GM08714 (cell line): ENCODE data around the gene BARHL2.

ENCODE experiments used
- H3K4me3 ChIP-seq: fragments of 200-500 bp; sonication (Bioruptor generic); 2 replicates; pipeline ENCODE4 v1.5.1; 2014; ENCODE audit warnings: mild to moderate bottlenecking, low read length, inconsistent platforms
- ZNF274 ChIP-seq: IDR thresholded peaks from 2 replicates; pipeline ENCODE4 v1.6.1; 2012; ENCODE audit warnings: mild to moderate bottlenecking, low read depth, low read length

The BARHL2 gene

GRCh38 chr1:90710579-90711536 lies 6.2 kb downstream of the BARHL2 start:
- TF ChIP-seq ZNF274, result no peak
- H3K4me3 ChIP-seq, result no peak overlapping the region

GRCh38 chr1:90709535-90709934 lies 7.6 kb downstream of the BARHL2 start:
- TF ChIP-seq ZNF274, result no peak
- no peak overlapping the region for H3K4me3 ChIP-seq

- TF ChIP-seq ZNF274, result no peak
- H3K4me3 ChIP-seq, result no peak overlapping the region
These were observed 8.3 kb downstream of the BARHL2 start for GRCh38 chr1:90708826-90709225.

GRCh38 chr1:90708236-90708786 lies 8.8 kb downstream of the BARHL2 start:
- no peak for TF ChIP-seq ZNF274
- H3K4me3 ChIP-seq, result no peak overlapping the region

GRCh38 chr1:90707363-90707710 lies 9.8 kb downstream of the BARHL2 start:
- TF ChIP-seq ZNF274, result no peak
- H3K4me3 ChIP-seq, result no peak overlapping the region

GRCh38 chr1:90706437-90707362 lies 10.4 kb downstream of the BARHL2 start:
- H3K4me3 ChIP-seq, result no peak overlapping the region
- TF ChIP-seq ZNF274, result no peak

GRCh38 chr1:90705956-90706355 lies 11.1 kb downstream of the BARHL2 start:
- TF ChIP-seq ZNF274, result no peak
- no peak overlapping the region for H3K4me3 ChIP-seq

- no peak overlapping the region for H3K4me3 ChIP-seq
- TF ChIP-seq ZNF274, result no peak
These were observed 12.3 kb downstream of the BARHL2 start for GRCh38 chr1:90704817-90705216.

GRCh38 chr1:90694846-90695245 lies 22.3 kb downstream of the BARHL2 start:
- TF ChIP-seq ZNF274, result no peak
- H3K4me3 ChIP-seq, result no peak overlapping the region

- H3K4me3 ChIP-seq, result no peak overlapping the region
- TF ChIP-seq ZNF274, result no peak
These were observed 29.4 kb downstream of the BARHL2 start for GRCh38 chr1:90687747-90688146.

- no peak for TF ChIP-seq ZNF274
- no peak overlapping the region for H3K4me3 ChIP-seq
These were observed 41.8 kb downstream of the BARHL2 start for GRCh38 chr1:90675161-90675847.

GRCh38 chr1:90671741-90672140 lies 45.4 kb downstream of the BARHL2 start:
- no peak for TF ChIP-seq ZNF274
- no peak overlapping the region for H3K4me3 ChIP-seq

GRCh38 chr1:90671251-90671650 lies 45.9 kb downstream of the BARHL2 start:
- no peak for TF ChIP-seq ZNF274
- no peak overlapping the region for H3K4me3 ChIP-seq
